Activated CD4-positive, alpha-beta T cell treated with anti-CD3 and anti-CD28 coated beads, Interleukin-2, amount 50 U/mL, for 48 hours (primary cell): Measurements from ENCODE around the gene VARS2.

Experiments
- DNase-seq, 2 experiments: peaks; one replicate each; pipeline ENCODE4 v3.0.0-alpha.2; 2020

VARS2 gene

GRCh38 chr6:30931969-30932645, 18.1 kb downstream of the VARS2 start, which contains the start of gene SFTA2:
Gene SFTA2, minus strand, starts transcription at chr6:30932170. Its CDS starts 74 bp downstream, at chr6:30932096.
- DNase-seq = no peak

GRCh38 chr6:30932665-30933365, 18.8 kb downstream of the VARS2 start:
- DNase-seq = no peak

DNA sequence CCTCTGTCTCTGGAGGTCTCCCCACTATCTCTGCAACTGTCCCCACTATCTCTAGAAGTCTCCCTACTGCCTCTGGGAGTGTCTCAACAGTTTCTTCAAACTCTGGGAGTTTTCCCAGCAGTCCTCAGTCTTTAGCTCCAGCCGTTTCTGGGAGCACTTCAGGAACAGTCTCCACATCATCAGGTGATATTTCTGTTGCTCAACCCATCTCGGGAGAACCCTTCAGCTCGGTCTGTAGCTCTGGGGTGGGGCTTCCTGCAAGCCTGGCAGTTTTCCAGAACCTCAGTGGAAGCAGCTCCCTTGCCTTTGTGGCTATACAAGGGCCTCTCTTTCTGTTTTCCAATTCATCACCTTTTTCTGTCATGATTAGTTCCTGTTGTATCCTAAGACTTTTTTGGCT, 21.0 kb downstream of the VARS2 start:
- DNase-seq = no peak

GRCh38 chr6:30937265-30937664, 23.2 kb downstream of the VARS2 start:
- DNase-seq = no peak

DNA sequence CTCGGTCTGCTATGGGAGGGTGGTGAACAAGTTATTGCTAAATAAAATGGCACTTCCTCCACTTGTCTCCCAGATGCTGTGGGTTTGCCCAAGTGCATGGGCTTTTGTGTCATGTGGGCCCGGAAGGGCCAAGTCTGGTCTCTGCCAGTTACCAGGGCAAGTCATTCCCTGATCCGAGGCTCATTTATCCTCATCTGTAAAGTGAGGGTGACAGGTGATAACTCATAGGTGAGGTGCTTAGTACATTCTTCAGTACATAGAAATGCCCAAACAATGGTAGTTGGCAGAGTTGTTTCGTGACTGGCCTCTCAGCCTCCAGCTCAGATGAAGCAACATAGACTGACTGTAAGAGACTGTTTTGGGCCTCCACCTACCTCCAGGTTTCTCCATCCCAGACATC, 24.7 kb downstream of the VARS2 start:
- no peak for DNase-seq

DNA sequence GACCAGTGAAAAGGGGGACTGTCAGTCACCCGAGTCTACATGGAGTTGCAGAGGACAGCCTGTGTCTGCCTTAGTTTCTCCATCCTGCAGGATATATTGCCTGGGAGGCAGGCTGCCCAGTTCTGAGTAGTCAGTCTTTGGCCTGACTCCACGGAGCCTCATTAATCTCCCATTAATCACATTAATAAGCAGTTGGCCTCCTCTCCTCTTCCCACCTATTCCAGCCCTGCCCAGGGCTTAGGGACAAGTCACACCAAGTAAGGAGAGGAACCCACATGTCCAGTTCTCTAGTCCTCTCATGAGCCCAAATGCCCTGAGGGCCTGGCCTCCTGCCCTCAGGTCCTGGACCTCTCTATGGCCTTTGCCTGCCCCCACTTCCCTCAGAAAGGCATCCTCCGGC, 25.4 kb downstream of the VARS2 start:
- DNase-seq = no peak

DNA sequence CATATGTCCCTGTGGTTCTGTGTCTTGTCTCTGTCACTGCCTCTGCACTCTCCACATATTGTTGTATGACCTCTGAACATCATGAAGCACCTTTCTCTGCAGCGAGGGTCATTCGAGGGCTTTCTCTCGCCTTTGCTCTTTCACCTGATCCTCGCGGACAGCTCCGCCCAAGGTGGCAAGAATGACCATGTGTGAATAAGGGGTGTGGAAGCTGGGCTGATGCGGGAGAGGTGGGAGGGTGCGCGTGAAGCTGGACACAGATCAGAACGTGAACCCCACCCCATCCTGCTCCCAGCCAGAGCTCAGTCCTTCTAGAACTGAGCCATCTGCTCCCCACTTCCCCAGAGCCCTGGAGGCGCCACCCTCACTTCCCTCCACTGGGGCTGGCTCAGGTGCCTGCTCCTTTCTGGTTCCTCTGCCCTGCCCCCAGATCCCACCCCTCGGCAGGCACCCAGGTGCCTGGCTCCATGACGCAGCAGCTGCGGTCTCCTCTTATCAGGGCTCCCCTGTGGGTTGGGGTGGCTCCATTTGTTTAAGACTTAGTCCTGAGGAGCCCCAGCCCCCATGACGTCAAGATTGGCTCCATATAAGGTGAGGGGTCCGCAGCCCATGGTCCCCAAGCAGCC, 26.4 kb downstream of the VARS2 start, which contains the start of gene MUCL3:
TSS of gene MUCL3 (plus strand) at position 613 of the 626 bp plus-strand sequence. CDS start 27 bp downstream, outside the sequence.
- DNase-seq = no peak

DNA sequence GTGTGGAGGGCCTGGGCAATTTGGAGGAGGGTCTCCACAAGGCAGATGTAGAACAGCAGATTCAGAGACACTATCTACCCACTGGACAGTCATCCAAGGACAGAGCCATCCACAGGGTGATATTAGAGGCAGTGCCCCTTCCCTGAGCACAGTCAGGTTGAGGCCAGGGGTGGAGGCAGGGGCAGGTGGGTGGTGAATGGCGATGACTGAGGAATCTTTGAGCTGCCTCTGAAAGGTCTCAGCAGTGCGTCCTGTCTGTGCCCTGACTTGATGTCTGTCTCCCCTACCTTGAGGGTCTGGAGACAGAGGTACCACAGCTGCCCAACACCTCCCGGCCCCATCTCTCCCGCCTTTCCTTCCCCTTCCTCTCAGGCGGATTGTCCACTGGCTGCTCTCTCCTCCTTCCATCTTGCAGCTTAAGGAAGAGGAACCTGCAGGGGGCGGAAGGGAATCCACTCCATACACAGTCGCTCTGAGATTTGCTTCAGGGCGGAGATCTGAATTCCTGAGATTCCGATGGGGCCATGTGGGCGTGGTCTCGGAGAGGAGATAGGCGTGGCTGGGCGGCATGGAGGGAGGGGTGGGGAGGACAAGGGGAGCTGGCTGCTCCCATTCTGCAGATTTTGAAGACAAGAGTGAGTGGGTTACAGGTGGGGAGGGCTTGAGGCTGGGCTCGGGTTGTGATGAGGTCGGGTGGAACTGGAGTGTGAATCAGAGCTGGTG, 28.5 kb downstream of the VARS2 start:
- peak; percentile 12 to 25 for DNase-seq

DNA sequence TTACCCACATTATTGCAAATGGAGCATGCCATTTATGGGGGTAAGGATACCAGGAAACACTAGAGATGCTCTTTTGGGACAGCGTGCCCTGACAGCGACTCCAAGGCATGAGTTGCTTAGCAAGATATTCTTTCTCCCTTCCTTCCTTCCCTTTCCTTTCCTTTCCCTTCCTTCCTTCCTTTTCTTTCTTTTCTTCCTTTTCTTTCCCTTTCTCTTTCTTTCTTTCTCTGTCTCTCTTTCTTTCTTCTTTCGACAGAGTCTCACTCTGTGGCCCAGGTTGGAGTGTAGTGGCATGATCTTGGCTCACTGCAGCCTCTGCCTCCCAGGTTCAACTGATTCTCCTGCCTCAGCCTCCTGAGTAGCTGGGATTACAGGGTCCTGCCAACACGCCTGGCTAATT, 30.0 kb downstream of the VARS2 start:
- DNase-seq = no peak

GRCh38 chr6:30945281-30945680, 31.2 kb downstream of the VARS2 start:
- no peak for DNase-seq

DNA sequence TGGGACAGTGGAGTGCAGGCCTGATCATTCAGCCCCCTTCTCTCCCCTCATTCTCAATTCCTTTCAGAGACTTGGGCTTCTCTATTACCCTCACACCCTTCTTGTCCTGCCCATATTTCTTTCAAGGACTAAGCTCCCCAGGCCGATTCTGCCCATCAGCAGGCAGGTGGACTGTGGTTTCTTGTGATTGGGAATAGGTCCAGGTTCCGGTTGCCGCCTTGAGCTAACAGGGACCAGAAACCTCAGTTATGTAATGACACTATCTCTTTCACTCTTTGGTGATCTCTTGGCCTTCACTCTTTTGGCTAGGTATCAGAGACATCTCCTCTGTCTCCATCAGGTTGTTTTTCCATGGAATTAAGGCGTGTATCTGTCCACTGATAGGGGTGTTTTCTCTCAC, 33.2 kb downstream of the VARS2 start:
- DNase-seq = no peak

GRCh38 chr6:30948811-30949210, 34.8 kb downstream of the VARS2 start:
- DNase-seq = no peak

GRCh38 chr6:30951907-30952469, 38.0 kb downstream of the VARS2 start:
- peak in 1 of 2 experiments; percentile 10 for DNase-seq

DNA sequence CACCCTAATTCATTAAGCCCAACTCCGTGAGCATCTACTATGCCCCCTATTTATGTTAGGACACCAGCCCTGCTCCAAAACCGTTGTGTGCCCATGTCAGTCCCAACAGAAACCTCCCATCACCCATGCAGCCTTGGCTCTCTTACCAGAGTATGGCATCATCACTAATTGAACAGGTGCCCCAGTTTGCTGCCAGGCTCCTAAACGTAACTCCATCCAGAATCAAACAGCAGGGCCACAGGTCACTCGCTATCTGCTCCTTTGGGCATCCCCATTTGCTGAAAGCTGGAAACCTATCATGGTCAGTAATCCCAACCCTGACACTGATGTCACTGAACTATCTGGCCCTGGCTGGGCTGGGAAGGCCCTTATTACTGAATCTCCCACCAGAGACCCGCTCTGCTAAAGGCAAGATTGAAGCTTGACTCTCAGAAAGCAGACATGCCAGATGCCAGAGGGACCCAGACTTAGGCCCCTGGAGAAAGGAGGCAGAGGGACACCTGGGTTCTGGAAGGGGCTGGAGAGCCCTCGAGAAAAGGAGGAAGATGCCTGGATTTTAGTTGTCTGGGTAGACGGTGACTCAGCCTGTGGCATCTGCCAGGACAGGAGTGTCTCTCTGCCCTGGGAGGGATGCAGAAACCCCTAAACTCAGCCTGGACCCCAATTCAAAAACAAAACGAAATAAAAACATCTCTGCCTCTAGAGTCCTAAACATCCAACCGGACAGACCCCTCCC, 40.8 kb downstream of the VARS2 start:
- peak in 1 of 2 experiments; percentile 10 for DNase-seq

- peak; percentile 69 to 77 for DNase-seq
Measured at GRCh38 chr6:30955367-30956042, 41.5 kb downstream of the VARS2 start.

GRCh38 chr6:30957716-30958115, 43.7 kb downstream of the VARS2 start:
- no peak for DNase-seq

GRCh38 chr6:30960907-30961673, 47.1 kb downstream of the VARS2 start:
- no peak for DNase-seq

GRCh38 chr6:30962716-30963115, 48.7 kb downstream of the VARS2 start:
- DNase-seq = no peak

DNA sequence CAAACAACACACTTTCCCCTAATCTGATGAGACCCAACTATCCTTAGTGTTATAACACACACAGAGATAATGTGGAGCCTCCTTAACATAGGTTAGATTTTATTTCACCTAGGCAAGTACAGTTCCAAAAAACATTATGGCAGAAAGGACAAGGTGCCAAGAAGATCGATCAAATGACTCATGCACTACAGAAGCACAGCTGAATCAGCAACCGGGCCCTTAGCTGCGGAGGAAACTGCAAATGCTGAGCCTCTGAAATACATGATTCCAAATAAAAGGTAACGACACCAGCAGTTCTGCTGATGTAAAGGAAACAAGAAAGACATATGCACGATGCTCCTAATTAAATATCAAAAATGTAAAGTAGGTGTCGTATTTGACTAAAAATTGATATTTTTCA, 49.6 kb downstream of the VARS2 start:
- no peak for DNase-seq

DNA sequence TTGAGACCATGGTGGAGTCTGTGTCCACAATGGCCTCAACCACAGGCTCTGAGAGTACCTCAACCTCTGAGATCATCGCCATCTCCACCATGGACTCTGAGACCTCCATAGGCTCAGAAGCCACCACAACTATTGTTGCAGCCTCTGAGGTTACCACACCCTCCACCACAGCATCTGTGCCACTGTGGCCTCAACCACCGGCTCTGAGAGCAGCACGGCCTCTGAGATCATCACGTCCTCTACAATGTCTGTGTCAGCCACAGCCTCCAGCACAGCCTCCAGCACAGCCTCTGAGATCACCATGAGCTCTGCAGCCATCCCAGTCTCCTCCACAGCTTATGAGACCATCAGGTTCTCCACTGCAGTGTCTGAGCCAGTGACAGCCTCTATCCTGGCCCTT, 50.0 kb downstream of the VARS2 start:
- DNase-seq = peak in 1 of 2 experiments; percentile 10

DNA sequence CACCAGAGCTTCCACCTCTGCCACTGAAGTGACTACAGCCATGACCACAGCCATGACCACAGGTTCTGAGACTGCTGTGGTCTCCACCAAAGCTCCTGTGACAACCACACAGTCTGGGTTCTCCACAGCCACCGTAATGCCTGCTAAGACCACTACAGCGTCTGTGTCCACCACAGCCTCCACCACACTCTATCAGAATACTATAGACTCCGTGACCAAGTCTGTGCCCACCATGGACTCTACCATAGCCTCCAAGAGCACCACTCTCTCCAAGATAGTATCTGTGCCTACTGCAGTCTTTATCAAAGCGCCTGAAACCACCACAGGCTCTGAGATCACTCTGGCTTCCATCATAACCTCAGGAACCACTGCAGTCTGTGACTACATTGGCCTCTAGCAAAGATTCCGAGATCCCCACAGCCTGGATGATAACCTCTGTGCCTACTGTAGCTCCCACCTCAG, 51.1 kb downstream of the VARS2 start:
- no peak for DNase-seq
